COR-L47 (cell line): Measurements from ENCODE around the gene SLC40A1.

Source experiments
- DNase-seq: peaks from one replicate; lab custom pipeline; 2025; lab: John Stamatoyannopoulos, UW

Gene SLC40A1

DNA sequence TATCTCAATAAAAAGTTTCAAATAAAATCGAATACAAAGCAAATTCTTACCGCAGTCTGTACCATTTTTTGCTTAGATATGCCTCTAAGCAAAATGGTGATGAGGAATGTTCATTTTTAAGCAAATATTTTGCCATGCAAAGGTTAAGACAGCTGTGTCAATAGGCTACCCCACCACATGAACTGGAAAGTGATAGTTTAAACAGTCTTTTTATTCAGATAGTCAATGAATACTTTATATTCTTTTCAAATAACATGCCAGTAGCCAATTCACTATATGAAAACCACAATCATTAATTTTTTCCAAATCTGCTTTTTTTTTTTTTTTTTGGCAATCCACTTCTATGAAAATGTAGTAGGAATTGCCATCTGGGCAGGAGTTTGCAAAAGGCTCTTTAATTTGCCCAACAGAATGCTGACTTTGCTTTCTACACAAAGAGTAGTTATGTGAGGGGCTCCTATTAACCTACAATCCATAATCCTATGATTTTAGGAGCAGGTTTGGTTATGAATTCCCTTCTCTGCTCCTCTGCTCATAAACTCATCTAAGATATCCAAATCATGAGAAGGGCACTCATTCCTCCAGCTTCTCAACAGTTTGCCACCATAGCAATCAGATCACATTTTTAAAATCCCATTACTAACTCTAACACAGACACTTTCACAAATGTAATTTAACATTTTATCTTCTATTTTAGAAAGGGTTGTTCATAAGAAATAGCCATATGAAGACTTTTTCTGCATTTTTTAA is 69.2 kb downstream of the SLC40A1 start:
- DNase-seq = no peak
